A549 (cell line): Measurements from ENCODE around the gene FBXO24.

ENCODE experiments used
- CHD2 ChIP-seq: fragments of 150-350 bp; IDR thresholded peaks from 2 replicates; pipeline ENCODE4 v1.6.1; 2014; ENCODE audit warnings: low read length; ENCODE audit not compliant: partially characterized antibody
- EP300 ChIP-seq, 2 experiments: fragments of >200 bp; sonication (Bioruptor Twin); formaldehyde crosslinking; IDR thresholded peaks; 2 replicates in 1 of 2; 3 replicates in 1 of 2; pipeline ENCODE4 v1.6.1; 2016 to 2017
- FOXS1 ChIP-seq: fragments of 250-450 bp; sonication (Bioruptor Pico); IDR thresholded peaks from 2 replicates; pipeline ENCODE4 v1.5.0; 2020; ENCODE audit warnings: mild to moderate bottlenecking, moderate library complexity
- KDM1A ChIP-seq: fragments of 200-600 bp; sonication (generic); IDR thresholded peaks from 2 replicates; pipeline ENCODE4 v1.6.1; 2016; ENCODE audit warnings: low read depth, mild to moderate bottlenecking
- NR3C1 ChIP-seq: fragments of >200 bp; sonication (Bioruptor Twin); formaldehyde crosslinking; IDR thresholded peaks from 3 replicates; pipeline ENCODE4 v1.6.1; 2017
- POLR2A ChIP-seq: IDR thresholded peaks from 2 replicates; pipeline ENCODE4 v1.6.1; 2012; ENCODE audit warnings: mild to moderate bottlenecking, low read length
- RAD21 ChIP-seq, 2 experiments: fragments of >200 bp in 1 of 2; sonication (Bioruptor Twin) in 1 of 2; formaldehyde crosslinking in 1 of 2; IDR thresholded peaks in 1 of 2; conservative IDR thresholded peaks in 1 of 2; 2 replicates in 1 of 2; 3 replicates in 1 of 2; pipeline ENCODE4 v1.6.1; 2012 to 2018; ENCODE audit warnings: inconsistent platforms in 1 of 2
- RCOR1 ChIP-seq: fragments of 150-350 bp; IDR thresholded peaks from 2 replicates; pipeline ENCODE4 v1.6.1; 2014; ENCODE audit warnings: antibody characterized with exemption, low read length, low read depth
- SMC3 ChIP-seq: fragments of >200 bp; sonication (Bioruptor Twin); formaldehyde crosslinking; IDR thresholded peaks from 3 replicates; pipeline ENCODE4 v1.6.1; 2018; ENCODE audit warnings: inconsistent platforms
- SREBF2 ChIP-seq: fragments of 450-650 bp; IDR thresholded peaks from 2 replicates; pipeline ENCODE4 v1.6.1; 2014; ENCODE audit warnings: mild to moderate bottlenecking, moderate library complexity
- TP53 ChIP-seq: fragments of 250-450 bp; sonication (Bioruptor Pico); IDR thresholded peaks from 2 replicates; pipeline ENCODE4 v1.5.0; 2021; ENCODE audit warnings: mild to moderate bottlenecking, moderate library complexity
- USF2 ChIP-seq: fragments of 450-650 bp; IDR thresholded peaks from 2 replicates; pipeline ENCODE4 v1.6.1; 2014; ENCODE audit warnings: antibody characterized with exemption
- TF ChIP-seq, protein P1 (sequence below): fragments of >200 bp; sonication (Bioruptor Twin); formaldehyde crosslinking; IDR thresholded peaks from 3 replicates; pipeline ENCODE4 v1.5.1; 2016

DNA sequence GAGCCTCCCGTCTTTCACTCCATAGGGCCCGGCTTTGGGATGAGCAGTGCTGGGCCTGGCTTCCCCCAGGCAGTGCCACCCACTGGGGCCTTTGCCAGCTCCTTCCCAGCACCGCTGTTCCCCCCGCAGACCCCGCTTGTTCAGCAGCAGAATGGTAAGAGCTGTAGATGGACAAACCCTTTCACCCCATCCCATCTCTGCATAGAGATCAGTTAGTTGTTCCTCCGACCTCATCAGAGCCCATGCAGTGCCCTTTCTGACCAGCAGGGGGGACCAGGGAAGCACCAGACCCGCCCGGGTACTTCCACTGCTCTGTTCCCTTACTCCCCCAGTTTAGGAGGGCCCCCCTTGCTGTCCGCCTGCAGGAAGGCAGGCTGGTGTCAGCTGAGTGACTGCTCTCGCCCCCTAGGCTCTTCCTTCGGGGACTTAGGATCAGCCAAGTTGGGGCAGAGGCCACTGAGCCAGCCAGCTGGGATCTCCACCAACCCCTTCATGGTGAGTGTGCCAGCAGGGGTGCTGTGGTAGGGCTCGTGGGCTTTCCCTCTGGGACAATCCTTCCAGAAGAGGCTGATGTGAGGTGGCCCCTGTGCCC is 22.2 kb upstream of the FBXO24 start:
- no peak for TF ChIP-seq RCOR1
- TF ChIP-seq USF2: no peak
- peak; percentile 55 to 68 for TF ChIP-seq RAD21 (conservative IDR thresholded peaks at IDR 0.05 in 1 of 2, IDR thresholded peaks at IDR 0.05 in 1 of 2)
- TF ChIP-seq, protein P1, sequence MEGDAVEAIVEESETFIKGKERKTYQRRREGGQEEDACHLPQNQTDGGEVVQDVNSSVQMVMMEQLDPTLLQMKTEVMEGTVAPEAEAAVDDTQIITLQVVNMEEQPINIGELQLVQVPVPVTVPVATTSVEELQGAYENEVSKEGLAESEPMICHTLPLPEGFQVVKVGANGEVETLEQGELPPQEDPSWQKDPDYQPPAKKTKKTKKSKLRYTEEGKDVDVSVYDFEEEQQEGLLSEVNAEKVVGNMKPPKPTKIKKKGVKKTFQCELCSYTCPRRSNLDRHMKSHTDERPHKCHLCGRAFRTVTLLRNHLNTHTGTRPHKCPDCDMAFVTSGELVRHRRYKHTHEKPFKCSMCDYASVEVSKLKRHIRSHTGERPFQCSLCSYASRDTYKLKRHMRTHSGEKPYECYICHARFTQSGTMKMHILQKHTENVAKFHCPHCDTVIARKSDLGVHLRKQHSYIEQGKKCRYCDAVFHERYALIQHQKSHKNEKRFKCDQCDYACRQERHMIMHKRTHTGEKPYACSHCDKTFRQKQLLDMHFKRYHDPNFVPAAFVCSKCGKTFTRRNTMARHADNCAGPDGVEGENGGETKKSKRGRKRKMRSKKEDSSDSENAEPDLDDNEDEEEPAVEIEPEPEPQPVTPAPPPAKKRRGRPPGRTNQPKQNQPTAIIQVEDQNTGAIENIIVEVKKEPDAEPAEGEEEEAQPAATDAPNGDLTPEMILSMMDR: peak; percentile 72
- no peak for TF ChIP-seq TP53
- TF ChIP-seq POLR2A: no peak
- TF ChIP-seq SREBF2: no peak
- TF ChIP-seq CHD2: no peak
- TF ChIP-seq EP300 (IDR thresholded peaks at IDR 0.05): no peak
- no peak for TF ChIP-seq KDM1A
- TF ChIP-seq NR3C1: no peak
- TF ChIP-seq FOXS1 (CRISPR knock-in tag): no peak
- TF ChIP-seq SMC3: peak; percentile 62
